ENCODE results near the gene GPR137B.

DNA sequence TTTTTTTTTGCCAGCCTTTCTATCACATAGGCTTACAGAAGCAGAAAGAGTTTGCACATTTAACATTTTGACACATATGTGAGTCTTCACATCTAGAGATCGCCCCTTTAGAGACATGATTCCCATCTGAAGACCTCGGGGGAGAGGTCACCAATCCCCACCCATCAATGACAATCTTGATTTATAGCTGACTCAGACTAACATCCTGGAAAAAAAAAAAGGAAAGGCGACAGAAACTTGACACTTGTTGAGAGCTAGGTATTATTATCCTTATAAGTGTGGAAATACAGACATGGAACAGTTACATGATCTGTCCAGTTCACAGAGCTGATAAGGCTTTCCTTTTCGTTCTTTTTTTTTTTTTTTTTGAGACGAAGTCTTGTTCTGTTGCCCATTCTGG is 49.4 kb upstream of the GPR137B start:
- no peak for TF ChIP-seq CTCF (IDR thresholded peaks at IDR 0.05; ENCODE audit: low read depth, low read length, missing input control)
- no peak for TF ChIP-seq YY1 (IDR thresholded peaks at IDR 0.05)
- no peak for TF ChIP-seq FOXA1 (IDR thresholded peaks at IDR 0.05)
- no peak for TF ChIP-seq REST (IDR thresholded peaks at IDR 0.05)
- TF ChIP-seq EGR1 (IDR thresholded peaks at IDR 0.05; ENCODE audit: low read depth in 2 of 2): no peak
- TF ChIP-seq, protein P1, sequence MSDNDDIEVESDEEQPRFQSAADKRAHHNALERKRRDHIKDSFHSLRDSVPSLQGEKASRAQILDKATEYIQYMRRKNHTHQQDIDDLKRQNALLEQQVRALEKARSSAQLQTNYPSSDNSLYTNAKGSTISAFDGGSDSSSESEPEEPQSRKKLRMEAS (IDR thresholded peaks at IDR 0.05): no peak
- no peak for TF ChIP-seq TAF1 (conservative IDR thresholded peaks at IDR 0.05)
